ENCODE measurements around the gene LRRC71.

DNA sequence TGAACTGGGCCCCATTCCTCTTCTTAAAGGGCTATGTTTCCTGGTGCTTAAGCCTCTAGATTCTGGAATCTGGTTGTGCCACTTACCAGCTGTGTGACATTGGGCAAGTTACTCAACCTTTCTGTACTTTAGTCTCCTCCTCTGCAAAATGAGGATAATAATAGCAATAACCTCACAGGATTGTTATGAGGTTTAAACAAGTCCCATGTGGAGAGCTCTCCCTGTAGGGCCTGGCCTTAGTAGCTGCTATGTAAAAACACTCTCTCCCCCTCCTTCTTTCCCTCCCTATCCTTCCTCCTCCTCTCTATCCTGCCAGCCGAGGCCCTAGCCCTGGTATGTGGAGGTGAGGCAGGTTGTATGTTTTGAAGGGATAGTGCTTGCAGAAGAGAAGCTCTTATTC lies 35.1 kb upstream of the LRRC71 start:
- TF ChIP-seq, protein P1, sequence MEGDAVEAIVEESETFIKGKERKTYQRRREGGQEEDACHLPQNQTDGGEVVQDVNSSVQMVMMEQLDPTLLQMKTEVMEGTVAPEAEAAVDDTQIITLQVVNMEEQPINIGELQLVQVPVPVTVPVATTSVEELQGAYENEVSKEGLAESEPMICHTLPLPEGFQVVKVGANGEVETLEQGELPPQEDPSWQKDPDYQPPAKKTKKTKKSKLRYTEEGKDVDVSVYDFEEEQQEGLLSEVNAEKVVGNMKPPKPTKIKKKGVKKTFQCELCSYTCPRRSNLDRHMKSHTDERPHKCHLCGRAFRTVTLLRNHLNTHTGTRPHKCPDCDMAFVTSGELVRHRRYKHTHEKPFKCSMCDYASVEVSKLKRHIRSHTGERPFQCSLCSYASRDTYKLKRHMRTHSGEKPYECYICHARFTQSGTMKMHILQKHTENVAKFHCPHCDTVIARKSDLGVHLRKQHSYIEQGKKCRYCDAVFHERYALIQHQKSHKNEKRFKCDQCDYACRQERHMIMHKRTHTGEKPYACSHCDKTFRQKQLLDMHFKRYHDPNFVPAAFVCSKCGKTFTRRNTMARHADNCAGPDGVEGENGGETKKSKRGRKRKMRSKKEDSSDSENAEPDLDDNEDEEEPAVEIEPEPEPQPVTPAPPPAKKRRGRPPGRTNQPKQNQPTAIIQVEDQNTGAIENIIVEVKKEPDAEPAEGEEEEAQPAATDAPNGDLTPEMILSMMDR (IDR thresholded peaks at IDR 0.05): no peak
- TF ChIP-seq POLR2A (IDR thresholded peaks at IDR 0.05): no peak
